HCT116 (cell line): ENCODE measurements around the gene RAB31. TPM values are rescaled to one million over a fixed set of nuclear protein-coding genes. Genes with fewer than 3 reads are reported as not detected.

ENCODE experiments used
- ATAC-seq: fragments of 200-7000 bp; cut with Tn5 transposase; 2 replicates; pipeline ENCODE4 v1.9.1; 2020; ENCODE audit warnings: mild to moderate bottlenecking, moderate library complexity
- BruUV-seq: library from RNA; stranded (reverse); fragments of 400-500 nt; replicated peaks from 2 replicates; lab custom pipeline; 2021; lab: Mats Ljungman, UMichigan
- CTCF ChIA-PET: fragments of 300-600 bp; sonication (Branson Sonifier 250); formaldehyde crosslinking; loops from one replicate; lab custom pipeline; 2021; ENCODE audit warnings: antibody characterized with exemption; lab: Charles Lee
- POLR2A ChIA-PET: fragments of 300-600, 350-600 bp; sonication (Branson Sonifier 250); formaldehyde crosslinking; loops from one replicate; lab custom pipeline; 2021; ENCODE audit warnings: antibody characterized with exemption; lab: Charles Lee
- RAD21 ChIA-PET, 2 experiments: fragments of 300-600 bp; sonication (Branson Sonifier 250); formaldehyde crosslinking; loops; one replicate each; lab custom pipeline; 2023; ENCODE audit warnings: low total read pairs in 2 of 2; ENCODE audit not compliant: uncharacterized antibody in 2 of 2, unreplicated experiment in 2 of 2, low non-redundant PET in 1 of 2; lab: Charles Lee
- DNase-seq: peaks from one replicate; pipeline ENCODE4 v3.0.0-alpha.2; 2010; ENCODE audit warnings: low read depth, low spot score
- H2AFZ ChIP-seq: fragments of 200-600 bp; shearing (Covaris generic), sonication (generic); 2 replicates; pipeline ENCODE4 v1.6.1; 2017; ENCODE audit warnings: low read depth, mixed run types, mixed read lengths, antibody characterized with exemption, low read length; ENCODE audit not compliant: poor library complexity, severe bottlenecking
- H3K27ac ChIP-seq: 2 replicates; pipeline ENCODE4 v1.5.1; 2012; ENCODE audit warnings: low read depth, low read length
- H3K27me3 ChIP-seq: fragments of 200-600 bp; sonication (generic); 2 replicates; pipeline ENCODE4 v1.6.1; 2016; ENCODE audit warnings: mixed run types, low read length, mixed read lengths; ENCODE audit not compliant: insufficient read depth
- H3K36me3 ChIP-seq, 2 experiments: fragments of 200-500 bp in 1 of 2; fragments of 200-600 bp in 1 of 2; sonication (Bioruptor generic) in 1 of 2; sonication (generic) in 1 of 2; 2 replicates each; pipeline versions ENCODE4 v1.5.1 to v1.6.1; 2014 to 2016; ENCODE audit warnings: low read length in 2 of 2, inconsistent platforms in 1 of 2, mixed read lengths in 1 of 2, mixed run types in 1 of 2; ENCODE audit not compliant: insufficient read depth in 2 of 2, control insufficient read depth in 1 of 2
- H3K4me1 ChIP-seq, 2 experiments: fragments of 200-600 bp in 1 of 2; sonication (generic) in 1 of 2; 2 replicates each; pipeline versions ENCODE4 v1.5.1 to v1.6.1; 2012 to 2017; ENCODE audit warnings: low read length in 2 of 2, inconsistent platforms in 1 of 2, mild to moderate bottlenecking in 1 of 2, mixed read lengths in 1 of 2, mixed run types in 1 of 2, moderate library complexity in 1 of 2; ENCODE audit not compliant: insufficient read depth in 2 of 2, control insufficient read depth in 1 of 2
- H3K4me2 ChIP-seq: fragments of 200-600 bp; sonication (generic); 2 replicates; pipeline ENCODE4 v1.6.1; 2017; ENCODE audit warnings: mixed run types, low read length, mixed read lengths
- H3K4me3 ChIP-seq, 2 experiments: fragments of 200-600 bp in 1 of 2; sonication (generic) in 1 of 2; replicated peaks in 1 of 2; 2 replicates each; pipeline ENCODE4 v1.5.1; 2011 to 2016; ENCODE audit warnings: low read length in 2 of 2, control low read depth in 1 of 2, low read depth in 1 of 2, mild to moderate bottlenecking in 1 of 2, mixed read lengths in 1 of 2, mixed run types in 1 of 2
- H3K79me2 ChIP-seq: fragments of 200-600 bp; sonication (generic); 2 replicates; pipeline ENCODE4 v1.6.1; 2017; ENCODE audit warnings: mild to moderate bottlenecking, mixed run types, low read length, moderate library complexity, mixed read lengths; ENCODE audit not compliant: insufficient read depth
- H3K9ac ChIP-seq: fragments of 200-600 bp; sonication (generic); 2 replicates; pipeline ENCODE4 v1.6.1; 2016; ENCODE audit warnings: low read length, mixed read lengths
- H3K9me2 ChIP-seq: fragments of 200-600 bp; sonication (generic), shearing (Covaris generic); 2 replicates; pipeline ENCODE4 v1.6.1; 2017; ENCODE audit warnings: mixed run types, mild to moderate bottlenecking, moderate library complexity; ENCODE audit not compliant: insufficient read depth
- H3K9me3 ChIP-seq, 2 experiments: fragments of 200-500 bp in 1 of 2; fragments of 200-600 bp in 1 of 2; sonication (Bioruptor generic) in 1 of 2; sonication (generic) in 1 of 2; 2 replicates each; pipeline ENCODE4 v1.6.1; 2014 to 2017; ENCODE audit warnings: low read length in 2 of 2, mixed read lengths in 2 of 2, inconsistent platforms in 1 of 2, low read depth in 1 of 2, mild to moderate bottlenecking in 1 of 2, mixed run types in 1 of 2, moderate library complexity in 1 of 2; ENCODE audit not compliant: control insufficient read depth in 1 of 2, insufficient read depth in 1 of 2
- H4K20me1 ChIP-seq: fragments of 200-600 bp; sonication (generic), shearing (Covaris generic); 2 replicates; pipeline ENCODE4 v1.6.1; 2017; ENCODE audit warnings: mixed run types, mild to moderate bottlenecking, moderate library complexity; ENCODE audit not compliant: insufficient read depth
- ATF3 ChIP-seq: IDR thresholded peaks from 2 replicates; pipeline ENCODE4 v1.6.1; 2012
- CEBPB ChIP-seq: IDR thresholded peaks from 2 replicates; pipeline ENCODE4 v1.6.1; 2012; ENCODE audit warnings: low read depth
- CTCF ChIP-seq, 3 experiments: fragments of 200-600 bp in 1 of 3; sonication (generic) in 1 of 3; IDR thresholded peaks in 2 of 3; conservative IDR thresholded peaks in 1 of 3; 2 replicates each; pipeline ENCODE4 v1.5.1; 2012 to 2017; ENCODE audit warnings: low read depth in 2 of 3, low read length in 2 of 3, antibody characterized with exemption in 1 of 3, borderline replicate concordance in 1 of 3, control low read depth in 1 of 3, mild to moderate bottlenecking in 1 of 3, mixed read lengths in 1 of 3, mixed run types in 1 of 3, moderate library complexity in 1 of 3; ENCODE audit not compliant: insufficient read depth in 1 of 3
- EGR1 ChIP-seq: IDR thresholded peaks from 2 replicates; pipeline ENCODE4 v1.6.1; 2012; ENCODE audit warnings: low read depth
- ELF1 ChIP-seq: IDR thresholded peaks from 2 replicates; pipeline ENCODE4 v1.6.1; 2012; ENCODE audit warnings: low read depth, borderline replicate concordance
- EZH2phosphoT487 ChIP-seq: fragments of 200-600 bp; IDR thresholded peaks from 2 replicates; pipeline ENCODE4 v1.6.1; 2018; ENCODE audit warnings: antibody characterized with exemption, borderline replicate concordance
- FOSL1 ChIP-seq: IDR thresholded peaks from 2 replicates; pipeline ENCODE4 v1.6.1; 2012; ENCODE audit warnings: low read depth
- JUND ChIP-seq: IDR thresholded peaks from 2 replicates; pipeline ENCODE4 v1.6.1; 2012
- POLR2A ChIP-seq: IDR thresholded peaks from 2 replicates; pipeline ENCODE4 v1.7.0; 2011; ENCODE audit warnings: borderline replicate concordance; ENCODE audit not compliant: insufficient read depth, insufficient read length; ENCODE audit errors: extremely low read depth
- POLR2AphosphoS5 ChIP-seq: IDR thresholded peaks from 2 replicates; pipeline ENCODE4 v1.6.1; 2011; ENCODE audit warnings: mild to moderate bottlenecking, low read depth, low read length, moderate library complexity
- RAD21 ChIP-seq: IDR thresholded peaks from 2 replicates; pipeline ENCODE4 v1.6.1; 2012; ENCODE audit warnings: low read depth, mild to moderate bottlenecking
- REST ChIP-seq: IDR thresholded peaks from 2 replicates; pipeline ENCODE4 v1.6.1; 2012; ENCODE audit warnings: low read depth
- SIN3A ChIP-seq: IDR thresholded peaks from 2 replicates; pipeline ENCODE4 v1.6.1; 2012; ENCODE audit warnings: low read depth
- SP1 ChIP-seq: IDR thresholded peaks from 2 replicates; pipeline ENCODE4 v1.6.1; 2012; ENCODE audit warnings: low read depth
- SRF ChIP-seq: IDR thresholded peaks from 2 replicates; pipeline ENCODE4 v1.6.1; 2012; ENCODE audit warnings: low read depth
- YY1 ChIP-seq: IDR thresholded peaks from 2 replicates; pipeline ENCODE4 v1.6.1; 2011; ENCODE audit warnings: low read length, low read depth, moderate library complexity, mild to moderate bottlenecking; ENCODE audit not compliant: insufficient replicate concordance; ENCODE audit errors: extremely low read depth
- ZBTB33 ChIP-seq: IDR thresholded peaks from 2 replicates; pipeline ENCODE4 v1.6.1; 2011; ENCODE audit warnings: mild to moderate bottlenecking, low read length, moderate library complexity; ENCODE audit not compliant: insufficient replicate concordance; ENCODE audit errors: extremely low read depth
- ZFX ChIP-seq: fragments of 450-650 bp; IDR thresholded peaks from 2 replicates; pipeline ENCODE4 v1.6.1; 2017
- ZNF274 ChIP-seq: fragments of 200-500 bp; sonication (Bioruptor generic); IDR thresholded peaks from 2 replicates; pipeline ENCODE4 v1.6.1; 2014; ENCODE audit warnings: mild to moderate bottlenecking, low read depth, low read length, inconsistent platforms
- intact Hi-C: fragments of 100-400 bp; cut with micrococcal nuclease; formaldehyde crosslinking; loops from 2 replicates; pipeline ENCODE4 v1.10.0; 2022
- total RNA-seq: library from RNA; stranded (reverse); gene quantifications from one replicate; pipeline ENCODE4 v1.2.1, GENCODE V29; 2021; ENCODE audit not compliant: unreplicated experiment

RAB31 gene
- total RNA-seq, 1 experiment from 2014 or later, result 46.9 TPM

GRCh38 chr18:9685615-9685890 lies 22.5 kb upstream of the RAB31 start:
- no peak overlapping the region for H3K4me3 ChIP-seq
- TF ChIP-seq SIN3A, result no peak
- TF ChIP-seq POLR2AphosphoS5, result no peak
- TF ChIP-seq REST, result no peak
- no peak for TF ChIP-seq CEBPB
- TF ChIP-seq FOSL1, result no peak
- TF ChIP-seq SRF, result no peak
- TF ChIP-seq RAD21, result no peak
- TF ChIP-seq JUND, result no peak
- TF ChIP-seq ZBTB33, result no peak
- no peak for TF ChIP-seq ATF3
- no peak for TF ChIP-seq YY1
- no peak for TF ChIP-seq ELF1
- no peak for TF ChIP-seq POLR2A
- no peak for TF ChIP-seq EGR1
- no peak for TF ChIP-seq SP1
- TF ChIP-seq ZNF274, result no peak
- TF ChIP-seq EZH2phosphoT487, result no peak
- TF ChIP-seq ZFX, result no peak
- TF ChIP-seq CTCF (IDR thresholded peaks at IDR 0.05 in 2 of 3, conservative IDR thresholded peaks at IDR 0.05 in 1 of 3; ENCODE audit: borderline replicate concordance in 1 of 3, insufficient read depth in 1 of 3, low read depth in 2 of 3, low read length in 2 of 3), result no peak
- no TSS peak for BruUV-seq
- peaks cover 12 to 17% of the 10 kb centered on the region in 2 experiments for H3K4me1 ChIP-seq
- H2AFZ ChIP-seq, result no peak overlapping the region
- CTCF ChIA-PET, result no interaction called here
- H3K9ac ChIP-seq, result no peak overlapping the region
- H3K9me3 ChIP-seq, result no peaks in the 10 kb centered on the region
- no peak overlapping the region for H3K27ac ChIP-seq
- H4K20me1 ChIP-seq, result no peaks in the 10 kb centered on the region
- DNase-seq (no peak), ATAC-seq (no peak)
- RAD21 ChIA-PET, result no interaction called here
- H3K36me3 ChIP-seq, result no peaks in the 10 kb centered on the region
- intact Hi-C loops, result loop anchor here (2.0 kb wide), 1 partner anchor 85 kb away; no protein-coding TSS in a partner anchor
- H3K9me2 ChIP-seq, result no peaks in the 10 kb centered on the region
- H3K79me2 ChIP-seq, result no peaks in the 10 kb centered on the region
- no peak overlapping the region for H3K4me2 ChIP-seq
- no peaks in the 10 kb centered on the region for H3K27me3 ChIP-seq
- POLR2A ChIA-PET, result no interaction called here
